Activated CD4-positive, alpha-beta memory T cell treated with anti-CD3 and anti-CD28 coated beads for 36 hours (primary cell): ENCODE data around the gene PIK3C3. TPM values are rescaled to one million over a fixed set of nuclear protein-coding genes. Genes with fewer than 3 reads are reported as not detected.
"Not testable (repeated sequence)": the region's sequence is repeated elsewhere in the genome, so short reads cannot be mapped to it uniquely, and the experiment has no call there.

ENCODE experiments used
- CTCF ChIA-PET: fragments of 350-600 bp; sonication (Branson Sonifier 250); formaldehyde crosslinking; loops from one replicate; lab custom pipeline; 2021; ENCODE audit warnings: antibody characterized with exemption, inconsistent platforms; lab: Charles Lee
- POLR2A ChIA-PET: fragments of 350-600 bp; sonication (Branson Sonifier 250); formaldehyde crosslinking; loops from one replicate; lab custom pipeline; 2021; ENCODE audit warnings: antibody characterized with exemption; lab: Charles Lee
- DNase-seq: peaks from one replicate; pipeline ENCODE4 v3.0.0-alpha.2; 2020
- H3K27ac Mint-ChIP-seq: one replicate; pipeline ENCODE4 v1.8.0; 2021; ENCODE audit warnings: mixed read lengths
- H3K27me3 Mint-ChIP-seq: one replicate; pipeline ENCODE4 v1.8.0; 2021; ENCODE audit warnings: mixed read lengths
- H3K36me3 Mint-ChIP-seq: one replicate; pipeline ENCODE4 v1.8.0; 2021; ENCODE audit warnings: mixed read lengths
- H3K4me1 Mint-ChIP-seq: one replicate; pipeline ENCODE4 v1.8.0; 2021; ENCODE audit warnings: low read depth, mixed read lengths
- H3K4me3 Mint-ChIP-seq: one replicate; pipeline ENCODE4 v1.8.0; 2021; ENCODE audit warnings: mild to moderate bottlenecking, mixed read lengths
- H3K9me3 Mint-ChIP-seq: one replicate; pipeline ENCODE4 v1.8.0; 2021; ENCODE audit warnings: mixed read lengths
- intact Hi-C: fragments of 100-400 bp; cut with micrococcal nuclease; formaldehyde crosslinking; loops from one replicate; pipeline ENCODE4 v1.15.1; 2023
- total RNA-seq, 2 experiments: library from RNA; stranded (reverse); gene quantifications; one replicate each; pipeline ENCODE4 v1.2.3, GENCODE V29; 2021

PIK3C3 gene
- total RNA-seq, 2 experiments from 2014 or later: 46.8 to 49.5 TPM

- Mint-ChIP-seq H3K4me1 (peaks cover 1% of the 10 kb centered on the region), H3K4me3 (no peak overlapping the region), H3K27ac (no peak overlapping the region), H3K36me3 (peaks cover 39% of the 10 kb centered on the region), H3K9me3 (no peaks in the 10 kb centered on the region), H3K27me3 (no peaks in the 10 kb centered on the region)
- ChIA-PET CTCF (no interaction called here), POLR2A (no interaction called here)
- intact Hi-C loops: no loop called here
- no peak for DNase-seq
Measured at GRCh38 chr18:41992703-41993102, 37.7 kb downstream of the PIK3C3 start.

- no peaks in the 10 kb centered on the region for H3K9me3 Mint-ChIP-seq
- H3K4me3 Mint-ChIP-seq: no peak overlapping the region
- intact Hi-C loops: no loop called here
- no peak overlapping the region for H3K27ac Mint-ChIP-seq
- CTCF ChIA-PET: interaction anchor here (0.9 to 1.0 kb wide), 2 partner anchors 33 to 35 kb away, joined by 3 read pairs; no protein-coding TSS in a partner anchor
- POLR2A ChIA-PET: no interaction called here
- peaks cover 1% of the 10 kb centered on the region for H3K4me1 Mint-ChIP-seq
- no peaks in the 10 kb centered on the region for H3K27me3 Mint-ChIP-seq
- peaks cover 38% of the 10 kb centered on the region for H3K36me3 Mint-ChIP-seq
- no peak for DNase-seq
Measured at GRCh38 chr18:41993151-41993550, 38.1 kb downstream of the PIK3C3 start.

- POLR2A ChIA-PET: no interaction called here
Measured at GRCh38 chr18:41996020-41996419, 41.0 kb downstream of the PIK3C3 start.

GRCh38 chr18:41999751-42000150, 44.7 kb downstream of the PIK3C3 start:
- DNase-seq: no peak
- intact Hi-C loops: no loop called here
- Mint-ChIP-seq H3K4me1 (no peaks in the 10 kb centered on the region), H3K27me3 (no peaks in the 10 kb centered on the region), H3K36me3 (peaks cover 66% of the 10 kb centered on the region), H3K4me3 (no peak overlapping the region), H3K9me3 (no peaks in the 10 kb centered on the region), H3K27ac (no peak overlapping the region)
- CTCF ChIA-PET: no interaction called here
- POLR2A ChIA-PET: no interaction called here

More at GRCh38 chr18:41996020-41996419, 41.0 kb downstream of the PIK3C3 start:
- Mint-ChIP-seq H3K4me1 (peaks cover 1% of the 10 kb centered on the region), H3K9me3 (no peaks in the 10 kb centered on the region), H3K36me3 (peaks cover 52% of the 10 kb centered on the region), H3K27ac (no peak overlapping the region), H3K27me3 (no peaks in the 10 kb centered on the region), H3K4me3 (no peak overlapping the region)
- CTCF ChIA-PET: interaction anchor here (1.2 kb wide), 1 partner anchor 32 kb away, joined by 4 read pairs; no protein-coding TSS in a partner anchor
- intact Hi-C loops: no loop called here
- DNase-seq: no peak

- peaks cover 64% of the 10 kb centered on the region for H3K36me3 Mint-ChIP-seq
- no peaks in the 10 kb centered on the region for H3K27me3 Mint-ChIP-seq
- POLR2A ChIA-PET: no interaction called here
- DNase-seq: no peak
- H3K4me3 Mint-ChIP-seq: no peak overlapping the region
- no peaks in the 10 kb centered on the region for H3K9me3 Mint-ChIP-seq
- intact Hi-C loops: no loop called here
- no peak overlapping the region for H3K27ac Mint-ChIP-seq
- CTCF ChIA-PET: no interaction called here
- H3K4me1 Mint-ChIP-seq: no peaks in the 10 kb centered on the region
Measured at GRCh38 chr18:42001801-42002200, 46.8 kb downstream of the PIK3C3 start.

- H3K36me3 Mint-ChIP-seq: peaks cover 58% of the 10 kb centered on the region
- DNase-seq: no peak
- no peaks in the 10 kb centered on the region for H3K27me3 Mint-ChIP-seq
- H3K27ac Mint-ChIP-seq: no peak overlapping the region
- no peaks in the 10 kb centered on the region for H3K4me1 Mint-ChIP-seq
- intact Hi-C loops: no loop called here
- no peaks in the 10 kb centered on the region for H3K9me3 Mint-ChIP-seq
- ChIA-PET CTCF (no interaction called here), POLR2A (no interaction called here)
- no peak overlapping the region for H3K4me3 Mint-ChIP-seq
Measured at GRCh38 chr18:42004653-42005052, 49.6 kb downstream of the PIK3C3 start.

GRCh38 chr18:42005782-42006181, 50.7 kb downstream of the PIK3C3 start:
- no peak overlapping the region for H3K27ac Mint-ChIP-seq
- POLR2A ChIA-PET: no interaction called here

GRCh38 chr18:42009457-42009856, 54.4 kb downstream of the PIK3C3 start:
- intact Hi-C loops: not testable (repeated sequence)

More at GRCh38 chr18:42005782-42006181, 50.7 kb downstream of the PIK3C3 start:
- CTCF ChIA-PET: interaction anchor here (0.9 kb wide), 1 partner anchor 47 kb away, joined by 3 read pairs; no protein-coding TSS in a partner anchor
- intact Hi-C loops: no loop called here
- peaks cover 3% of the 10 kb centered on the region for H3K4me1 Mint-ChIP-seq
- H3K4me3 Mint-ChIP-seq: no peak overlapping the region
- H3K36me3 Mint-ChIP-seq: peaks cover 58% of the 10 kb centered on the region
- no peaks in the 10 kb centered on the region for H3K27me3 Mint-ChIP-seq
- no peak for DNase-seq
- H3K9me3 Mint-ChIP-seq: no peaks in the 10 kb centered on the region

GRCh38 chr18:42011053-42011452, 56.0 kb downstream of the PIK3C3 start:
- Mint-ChIP-seq H3K4me1 (peaks cover 13% of the 10 kb centered on the region), H3K27me3 (no peaks in the 10 kb centered on the region), H3K9me3 (no peaks in the 10 kb centered on the region), H3K36me3 (peaks cover 42% of the 10 kb centered on the region), H3K27ac (no peak overlapping the region), H3K4me3 (no peak overlapping the region)
- ChIA-PET CTCF (interaction anchor here (7.9 kb wide), 1 partner anchor 17 kb away, joined by 42 read pairs; no protein-coding TSS in a partner anchor), POLR2A (no interaction called here)
- no peak for DNase-seq
- intact Hi-C loops: loop anchor here (1.0 to 2.0 kb wide), 2 partner anchors 13 to 28 kb away; no protein-coding TSS in a partner anchor

More at GRCh38 chr18:42009457-42009856, 54.4 kb downstream of the PIK3C3 start:
- H3K4me1 Mint-ChIP-seq: peaks cover 13% of the 10 kb centered on the region
- H3K9me3 Mint-ChIP-seq, POLR2A ChIA-PET, DNase-seq, H3K27me3 Mint-ChIP-seq, CTCF ChIA-PET, H3K4me3 Mint-ChIP-seq, H3K27ac Mint-ChIP-seq: not testable (repeated sequence)
- H3K36me3 Mint-ChIP-seq: peaks cover 42% of the 10 kb centered on the region

GRCh38 chr18:42018831-42019230, 63.8 kb downstream of the PIK3C3 start:
- intact Hi-C loops: no loop called here
- ChIA-PET POLR2A (no interaction called here), CTCF (interaction anchor here (1.7 to 7.9 kb wide), 2 partner anchors 9 kb away, joined by 10 to 42 read pairs; no protein-coding TSS in a partner anchor)
- Mint-ChIP-seq H3K4me1 (peaks cover 9% of the 10 kb centered on the region), H3K9me3 (no peaks in the 10 kb centered on the region), H3K36me3 (peaks cover 29% of the 10 kb centered on the region), H3K27me3 (no peaks in the 10 kb centered on the region), H3K4me3 (no peak overlapping the region), H3K27ac (no peak overlapping the region)
- DNase-seq: no peak

- no peak for DNase-seq
- intact Hi-C loops: loop anchor here (1.0 kb wide), 1 partner anchor 13 kb away; no protein-coding TSS in a partner anchor
- Mint-ChIP-seq H3K36me3 (peaks cover 13% of the 10 kb centered on the region), H3K9me3 (no peaks in the 10 kb centered on the region), H3K27me3 (no peaks in the 10 kb centered on the region), H3K27ac (peak overlapping the region; percentile 45), H3K4me3 (no peak overlapping the region), H3K4me1 (peaks cover 31% of the 10 kb centered on the region)
- ChIA-PET CTCF (interaction anchor here (0.7 kb wide), 1 partner anchor 59 kb away, joined by 3 read pairs; no protein-coding TSS in a partner anchor), POLR2A (interaction anchor here (0.6 kb wide), 2 partner anchors 272 to 1080 kb away, joined by 3 to 6 read pairs; no protein-coding TSS in a partner anchor)
Measured at GRCh38 chr18:42024131-42024530, 69.1 kb downstream of the PIK3C3 start.

GRCh38 chr18:42025491-42025890, 70.5 kb downstream of the PIK3C3 start:
- Mint-ChIP-seq H3K4me1 (peaks cover 34% of the 10 kb centered on the region), H3K9me3 (no peaks in the 10 kb centered on the region), H3K27me3 (no peaks in the 10 kb centered on the region), H3K4me3 (no peak overlapping the region), H3K36me3 (peaks cover 17% of the 10 kb centered on the region), H3K27ac (no peak overlapping the region)
- intact Hi-C loops: no loop called here
- DNase-seq: no peak
- CTCF ChIA-PET: interaction anchor here (0.9 kb wide), 1 partner anchor 41 kb away, joined by 3 read pairs; no protein-coding TSS in a partner anchor
- POLR2A ChIA-PET: no interaction called here
